GM19452 (cell line): Measurements from ENCODE around the gene SLAMF6.
"Not testable (repeated sequence)": the region's sequence is repeated elsewhere in the genome, so short reads cannot be mapped to it uniquely, and the experiment has no call there.

Experiments
- ATAC-seq: cut with Tn5 transposase; IDR thresholded peaks from one replicate; pipeline ENCODE4 v1.9.1; 2021; ENCODE audit not compliant: unreplicated experiment

Gene SLAMF6

DNA sequence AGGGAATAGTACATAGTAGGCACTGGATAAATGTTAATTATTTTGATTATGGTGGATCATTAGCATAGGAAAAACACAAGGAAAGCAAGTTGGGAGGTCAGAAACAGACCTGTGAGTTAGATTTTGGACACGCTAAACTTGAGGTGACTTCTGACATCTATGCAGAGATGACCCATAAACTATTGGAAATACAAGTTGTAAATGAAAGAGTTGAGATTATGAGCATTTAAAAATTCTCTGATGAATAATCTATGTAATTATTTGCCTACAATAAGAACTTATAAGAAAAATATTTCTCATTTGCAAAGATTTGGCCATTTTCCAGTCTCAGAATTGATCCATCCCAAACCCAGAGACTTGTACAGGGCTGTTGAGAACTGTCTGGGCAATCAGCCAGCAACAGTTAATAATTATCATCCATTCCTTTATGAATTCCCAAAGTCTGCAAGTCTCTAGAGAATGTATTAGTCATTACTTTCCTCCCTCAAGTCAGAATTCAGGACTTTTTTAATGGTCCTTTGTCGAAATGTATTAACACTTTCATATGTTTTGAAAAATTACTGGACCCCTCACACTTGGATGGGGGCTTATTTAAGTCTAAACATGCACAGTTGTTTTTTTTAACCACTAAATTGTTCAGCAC is 19.4 kb upstream of the SLAMF6 start:
- ATAC-seq, result no peak

DNA sequence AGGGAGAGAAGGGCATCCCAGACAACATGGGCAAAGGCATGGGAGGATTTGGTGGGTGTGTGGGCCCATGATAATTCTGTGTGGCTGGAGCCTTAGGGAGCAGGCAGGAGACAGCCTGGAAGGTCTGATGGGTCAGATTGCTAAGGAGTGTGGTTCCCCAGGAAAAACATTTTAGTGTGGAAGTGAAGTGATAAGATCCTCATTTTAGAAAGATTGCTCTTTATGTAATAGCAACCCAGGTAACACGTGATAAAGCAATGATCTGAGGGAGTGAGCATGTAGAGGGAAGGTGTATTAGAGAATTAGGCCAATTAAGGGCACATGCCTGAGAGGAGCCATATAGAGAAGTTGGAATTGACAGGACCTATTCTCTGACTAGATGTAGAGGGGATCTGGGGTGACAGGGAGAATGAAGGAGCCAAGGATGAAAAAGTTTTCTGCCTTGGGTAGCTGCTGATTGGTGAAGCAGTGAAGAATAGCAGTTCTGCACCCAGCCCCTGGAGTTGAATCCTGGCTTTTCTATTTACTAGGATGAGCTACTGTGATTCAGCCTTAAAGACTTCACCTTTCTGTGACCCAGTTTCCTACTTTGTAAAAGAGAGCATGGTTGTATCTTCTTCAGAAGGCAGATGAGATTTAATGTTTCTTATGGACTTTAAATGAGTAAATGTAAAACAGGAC is 18.7 kb upstream of the SLAMF6 start:
- ATAC-seq, result no peak

DNA sequence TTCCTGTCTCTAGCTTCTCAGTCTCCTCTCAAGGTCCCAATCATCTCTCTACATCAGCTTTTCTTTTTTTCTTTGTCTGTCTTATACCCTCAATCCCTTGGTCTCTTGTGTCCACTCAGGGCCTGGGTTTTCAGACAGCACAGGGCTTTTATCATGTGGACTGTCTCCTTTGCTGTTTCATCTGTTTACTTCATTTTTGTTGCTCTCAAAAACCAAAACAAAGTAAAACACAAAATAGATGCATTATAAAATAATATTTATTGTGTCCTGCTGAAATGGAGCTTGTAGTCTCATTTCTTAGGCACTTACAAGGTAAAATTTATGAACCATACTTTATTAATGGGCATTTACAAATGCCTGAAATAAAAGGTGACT is 17.8 kb upstream of the SLAMF6 start:
- no peak for ATAC-seq

DNA sequence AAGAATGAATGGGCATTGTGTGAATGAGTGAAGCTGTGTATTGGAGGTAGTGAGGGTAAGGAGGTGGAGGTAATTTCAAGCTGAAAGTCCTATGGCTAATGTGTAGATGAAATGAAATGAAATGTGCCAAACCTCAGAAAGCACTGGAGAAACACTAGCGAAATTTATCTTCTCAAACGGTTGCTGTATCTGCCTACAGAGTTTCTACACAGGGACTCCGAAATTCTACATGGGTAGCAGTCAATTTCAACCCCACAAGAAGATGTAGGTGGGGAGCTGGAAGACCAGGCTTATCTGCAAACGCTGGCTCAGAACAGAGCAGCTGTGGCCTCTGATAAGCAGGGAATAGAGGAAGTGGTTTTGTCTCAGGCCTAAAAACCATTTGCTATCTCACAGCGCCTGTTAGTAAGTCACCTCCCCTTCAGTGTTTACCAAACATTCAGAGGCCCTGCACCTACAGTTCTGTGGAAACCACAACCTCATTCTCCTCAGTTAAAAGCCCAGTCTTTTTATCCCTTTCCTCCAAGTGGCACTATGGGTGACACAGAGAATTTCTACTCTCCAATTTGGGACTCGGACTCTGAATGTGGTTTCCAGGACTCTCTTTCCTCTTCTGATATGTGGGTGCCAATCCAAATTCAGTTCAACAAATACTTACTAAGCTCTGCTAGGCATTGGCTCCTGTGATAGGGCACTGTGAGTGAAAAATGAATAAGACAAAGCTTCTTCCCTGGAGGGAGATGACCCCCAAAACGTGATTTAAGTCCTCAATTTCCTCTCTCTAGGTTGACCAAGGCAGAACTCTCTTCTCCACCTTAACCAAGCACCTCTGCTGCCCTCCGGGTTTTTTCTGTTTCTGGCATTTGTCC is 17.2 kb upstream of the SLAMF6 start:
- ATAC-seq, result peak; percentile 80

GRCh38 chr1:160539684-160539989 is 16.6 kb upstream of the SLAMF6 start:
- no peak for ATAC-seq

- ATAC-seq, result no peak
Observed at GRCh38 chr1:160538985-160539651, 16.1 kb upstream of the SLAMF6 start.

DNA sequence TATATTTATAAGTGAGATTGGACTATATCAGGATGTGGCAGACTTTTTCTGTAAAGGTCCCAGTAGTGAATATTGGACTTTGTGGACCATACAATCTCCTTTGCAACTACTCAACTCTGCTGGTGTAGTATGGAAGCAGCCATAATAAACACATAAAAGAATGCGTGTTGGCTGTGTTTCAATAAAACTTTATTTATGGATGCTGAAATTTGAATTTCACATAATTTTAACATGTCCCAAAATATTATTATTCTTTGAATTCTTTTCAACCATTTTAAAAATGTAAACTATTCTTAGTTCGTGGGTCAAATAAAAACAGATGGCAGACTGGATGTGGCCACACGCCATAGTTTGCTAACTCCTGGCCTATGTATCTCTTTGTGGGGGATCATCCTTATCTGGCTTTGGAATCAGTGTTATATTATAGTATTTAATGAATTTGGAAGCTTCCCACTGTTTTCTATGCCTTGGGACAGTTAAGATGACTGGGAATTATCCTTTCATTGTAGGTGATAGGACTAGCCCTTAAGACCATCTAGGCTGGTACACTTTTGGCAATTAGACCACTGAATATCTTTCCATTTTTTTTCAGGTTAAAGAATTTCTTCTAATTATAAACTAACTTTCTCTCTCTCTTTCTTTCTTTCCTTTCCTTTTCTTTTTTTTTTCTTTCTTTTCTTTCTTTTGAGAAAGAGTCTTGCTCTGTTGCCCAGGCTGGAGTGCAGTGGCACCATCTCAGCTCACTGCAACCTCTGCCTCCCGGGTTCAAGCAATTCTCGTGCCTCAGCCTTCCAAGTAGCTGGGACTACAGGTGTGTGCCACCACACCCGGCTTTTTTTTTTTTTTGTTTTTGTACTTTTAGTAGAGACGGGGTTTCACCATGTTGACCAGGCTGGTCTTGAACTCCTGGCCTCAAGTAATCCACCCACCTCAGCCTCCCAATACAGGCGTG is 14.9 kb upstream of the SLAMF6 start:
- ATAC-seq, result no peak

- ATAC-seq, result no peak
Observed at GRCh38 chr1:160534823-160535605, 12.0 kb upstream of the SLAMF6 start.

DNA sequence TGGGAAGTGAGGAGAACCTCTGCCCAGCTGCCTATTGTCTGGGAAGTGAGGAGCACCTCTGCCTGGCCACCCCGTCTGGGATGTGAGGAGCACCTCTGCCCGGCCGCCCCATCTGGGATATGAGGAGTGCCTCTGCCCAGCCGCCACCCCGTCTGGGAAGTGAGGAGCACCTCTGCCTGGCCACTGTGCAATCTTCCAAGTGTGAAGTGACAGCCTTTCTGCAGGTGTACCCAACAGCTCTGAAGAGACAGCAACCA is 9.4 kb upstream of the SLAMF6 start:
- ATAC-seq, result not testable (repeated sequence)

GRCh38 chr1:160531809-160532556 is 8.9 kb upstream of the SLAMF6 start:
- ATAC-seq, result not testable (repeated sequence)

DNA sequence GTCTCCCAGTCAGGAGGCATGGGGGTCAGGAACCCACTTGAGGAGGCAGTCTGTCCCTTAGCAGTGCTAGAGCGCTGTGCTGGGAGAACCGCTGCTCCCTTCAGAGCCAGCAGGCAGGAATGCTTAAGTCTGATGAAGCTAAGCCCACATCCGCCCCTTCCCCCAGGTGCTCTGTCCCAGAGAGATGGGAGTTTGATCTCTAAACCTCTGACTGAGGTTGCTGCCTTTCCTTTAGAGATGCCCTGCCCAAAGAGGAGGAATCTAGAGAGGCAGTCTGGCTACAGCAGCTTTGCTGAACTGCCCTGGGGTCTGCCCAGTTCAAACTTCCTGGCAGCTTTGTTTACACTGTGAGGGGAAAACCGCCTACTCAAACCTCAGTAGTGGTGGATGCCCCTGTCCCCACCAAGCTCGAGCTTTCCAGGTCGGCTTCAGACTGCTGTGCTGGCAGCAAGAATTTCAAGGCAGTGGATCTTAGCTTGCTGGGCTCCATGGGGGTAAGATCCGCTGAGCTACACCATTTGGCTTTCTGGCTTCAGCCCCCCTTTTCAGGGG is 6.4 kb upstream of the SLAMF6 start:
- not testable (repeated sequence) for ATAC-seq

- ATAC-seq, result not testable (repeated sequence)
Observed at GRCh38 chr1:160523789-160524188, 734 bp upstream of the SLAMF6 start.

DNA sequence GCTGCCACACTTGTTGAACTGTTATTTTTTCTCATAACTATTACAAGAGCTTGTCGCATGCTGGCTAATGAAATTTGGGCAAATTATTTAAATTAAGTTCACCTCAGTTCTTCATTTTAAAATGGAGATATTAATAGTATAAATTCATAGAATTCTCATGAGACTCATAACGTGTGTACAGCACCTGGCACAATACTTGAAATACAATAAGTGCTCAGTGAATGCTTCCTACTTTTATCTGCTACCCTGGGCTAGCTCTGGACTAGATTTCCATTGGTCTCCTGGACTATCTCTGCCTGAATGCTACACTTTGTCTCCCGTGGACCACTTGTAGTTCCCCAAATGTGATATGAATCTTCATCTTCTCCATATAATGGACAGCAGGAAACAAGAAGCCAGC is 919 bp downstream of the SLAMF6 start:
- no peak for ATAC-seq

- ATAC-seq, result no peak
Observed at GRCh38 chr1:160521554-160521953, 1.5 kb downstream of the SLAMF6 start.

GRCh38 chr1:160520999-160521398 is 2.1 kb downstream of the SLAMF6 start:
- ATAC-seq, result no peak

GRCh38 chr1:160520582-160520981 is 2.5 kb downstream of the SLAMF6 start:
- no peak for ATAC-seq

GRCh38 chr1:160519642-160520435 is 3.2 kb downstream of the SLAMF6 start:
- no peak for ATAC-seq

- ATAC-seq, result not testable (repeated sequence)
Observed at GRCh38 chr1:160517519-160517918, 5.5 kb downstream of the SLAMF6 start.
